GM18951 (cell line): ENCODE data around the gene TANC1.

Experiments
- POLR2A ChIP-seq: IDR thresholded peaks from 4 replicates; pipeline ENCODE4 v1.6.1; 2011; ENCODE audit warnings: mild to moderate bottlenecking; ENCODE audit not compliant: insufficient read length, insufficient read depth; ENCODE audit errors: extremely low read depth
- in situ Hi-C: fragments of 300-500 bp; cut with MboI; formaldehyde crosslinking; loops from one replicate; pipeline ENCODE4 v1.12.0; 2022; ENCODE audit warnings: low sequenced_read_pairs, mixed read lengths, inconsistent platforms; ENCODE audit not compliant: unreplicated experiment

Gene TANC1

DNA sequence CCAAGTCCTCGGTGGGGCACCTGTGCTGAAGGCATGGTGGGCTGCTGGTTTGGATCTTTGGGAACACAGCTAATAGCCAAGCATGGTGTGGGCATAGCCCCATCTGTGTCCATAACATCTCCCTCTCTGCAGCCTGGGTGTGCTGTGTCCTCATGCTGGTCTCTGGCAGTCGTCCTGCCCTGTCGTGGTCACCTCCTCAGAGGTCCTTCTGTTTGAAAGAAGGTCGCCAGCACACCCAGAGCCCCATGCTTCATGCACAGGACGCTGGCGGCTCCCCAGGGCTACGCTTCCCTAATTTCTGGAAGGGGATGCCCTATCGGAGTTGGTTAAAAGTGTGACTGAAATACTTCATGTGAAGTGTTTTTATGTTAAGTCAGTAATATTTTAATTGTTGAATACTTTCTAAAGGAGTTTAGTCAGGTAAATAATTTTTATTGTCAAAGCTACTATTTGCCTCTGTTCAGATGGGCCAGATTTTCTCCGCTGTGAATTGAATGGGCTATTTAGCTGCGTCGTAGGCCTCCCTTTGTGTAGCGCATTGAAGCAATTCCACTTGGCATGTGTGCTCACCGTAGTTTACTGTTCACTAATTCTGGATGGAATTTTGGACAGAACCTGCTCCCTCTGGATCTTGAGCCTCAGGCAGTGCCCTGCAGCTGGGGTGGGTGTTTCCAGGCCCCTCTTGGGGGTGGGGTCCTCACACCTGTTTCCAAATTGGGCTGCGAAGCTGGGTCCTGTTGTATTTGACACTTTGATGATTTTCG, 236.1 kb downstream of the TANC1 start:
- no peak for TF ChIP-seq POLR2A
- in situ Hi-C loops: no loop called here

DNA sequence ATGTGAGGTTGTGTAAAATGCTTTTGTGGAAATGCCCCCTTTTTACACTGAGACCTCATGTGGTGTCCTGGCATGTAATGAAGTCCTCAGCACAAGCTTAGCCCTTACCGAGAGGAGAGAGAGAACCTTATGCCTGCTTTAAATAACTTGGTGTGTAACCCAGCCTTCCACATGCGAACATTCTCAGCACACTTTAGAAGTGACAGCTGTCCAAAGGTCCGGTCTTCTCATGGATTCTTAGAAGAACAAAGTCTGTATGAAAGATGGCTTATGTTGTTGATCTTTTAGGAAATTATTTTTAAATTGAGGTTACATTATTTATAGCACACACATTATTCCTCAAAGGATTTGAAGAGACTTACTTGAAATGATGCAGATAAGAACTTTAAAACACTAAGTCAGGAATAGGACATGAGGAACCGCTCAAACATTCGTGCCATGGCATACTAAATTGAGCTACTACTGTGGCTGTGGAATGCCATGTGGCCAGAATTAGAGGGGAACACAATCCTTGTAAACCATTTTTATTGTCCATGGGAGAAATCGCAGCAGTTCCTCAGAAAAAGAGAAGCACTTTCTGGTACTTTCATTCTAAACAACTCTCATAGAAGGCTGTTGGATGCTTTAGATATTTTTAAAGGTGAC, 238.4 kb downstream of the TANC1 start:
- TF ChIP-seq POLR2A: no peak
- in situ Hi-C loops: no loop called here

DNA sequence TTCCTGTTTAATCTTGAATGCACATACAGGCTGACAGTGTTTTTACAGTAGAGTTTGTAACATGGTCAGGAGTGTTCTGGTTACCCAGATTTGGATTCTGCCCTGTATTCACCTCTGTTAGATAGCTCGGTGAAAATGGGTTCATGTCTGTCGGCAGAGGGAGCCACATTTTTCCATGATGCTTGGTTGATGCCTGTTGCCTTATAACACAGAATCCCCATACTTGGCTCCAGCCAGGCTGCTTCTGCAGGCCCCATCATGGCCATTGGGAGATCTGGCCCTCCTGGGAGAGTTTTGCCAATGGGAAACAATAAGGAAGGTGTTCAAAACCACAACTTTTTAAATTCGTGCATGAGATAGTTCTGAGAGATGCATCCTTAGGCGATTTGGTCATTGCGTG, 240.0 kb downstream of the TANC1 start:
- in situ Hi-C loops: no loop called here

DNA sequence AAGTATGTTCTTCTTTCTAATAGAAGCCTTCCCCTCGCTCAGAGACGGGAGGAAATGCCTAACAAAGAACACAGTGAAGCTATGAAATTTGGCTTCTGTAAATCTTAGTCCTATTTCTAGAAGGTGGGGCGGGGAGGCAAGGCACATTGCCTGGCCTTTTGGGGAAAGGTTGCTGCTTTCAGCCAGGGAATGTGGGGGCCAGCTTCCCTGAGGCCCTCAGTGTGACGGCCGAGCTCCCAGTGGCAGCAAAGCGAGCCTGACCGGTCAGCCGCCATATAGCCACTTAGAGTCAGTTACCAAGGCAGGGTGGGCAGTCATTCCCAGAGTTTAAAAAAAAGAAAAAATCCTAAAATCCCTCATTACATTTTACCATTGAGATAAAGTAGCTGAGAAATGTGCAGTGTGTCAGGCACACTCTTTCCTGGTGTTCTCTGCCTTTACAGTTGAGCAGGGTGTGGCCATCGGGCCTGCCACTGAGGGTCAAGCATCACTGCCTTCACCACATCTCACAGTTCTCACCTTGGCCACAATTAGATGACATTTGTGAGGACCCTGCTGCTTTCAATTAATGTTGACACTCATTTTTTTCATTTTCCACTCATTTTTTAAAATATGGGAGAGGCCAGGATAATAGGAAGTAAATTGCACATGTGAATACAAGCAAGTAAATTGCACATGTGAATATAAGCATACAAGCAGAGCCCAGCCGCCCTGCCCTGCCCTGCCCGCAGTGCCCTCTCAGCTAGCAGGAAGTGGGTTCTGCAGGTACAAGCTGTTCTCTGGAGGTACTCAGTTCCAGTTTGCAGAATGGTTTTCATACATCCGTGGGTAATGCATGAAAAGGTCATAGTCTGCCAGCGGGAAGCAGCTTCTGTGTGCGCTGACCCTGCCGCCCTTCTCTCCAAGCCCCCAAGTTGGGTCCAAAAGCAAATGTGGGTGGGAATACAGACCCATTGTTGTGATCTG, 241.2 kb downstream of the TANC1 start:
- in situ Hi-C loops: no loop called here
- no peak for TF ChIP-seq POLR2A

More for the DNA sequence above, 240.0 kb downstream of the TANC1 start:
- no peak for TF ChIP-seq POLR2A

- in situ Hi-C loops: no loop called here
- no peak for TF ChIP-seq POLR2A
Observed at GRCh38 chr2:159211447-159212396, 243.3 kb downstream of the TANC1 start.

GRCh38 chr2:159213296-159213695, 244.9 kb downstream of the TANC1 start:
- in situ Hi-C loops: no loop called here

GRCh38 chr2:159214325-159214865, 246.0 kb downstream of the TANC1 start:
- in situ Hi-C loops: no loop called here
- no peak for TF ChIP-seq POLR2A

More at GRCh38 chr2:159213296-159213695, 244.9 kb downstream of the TANC1 start:
- TF ChIP-seq POLR2A: no peak

DNA sequence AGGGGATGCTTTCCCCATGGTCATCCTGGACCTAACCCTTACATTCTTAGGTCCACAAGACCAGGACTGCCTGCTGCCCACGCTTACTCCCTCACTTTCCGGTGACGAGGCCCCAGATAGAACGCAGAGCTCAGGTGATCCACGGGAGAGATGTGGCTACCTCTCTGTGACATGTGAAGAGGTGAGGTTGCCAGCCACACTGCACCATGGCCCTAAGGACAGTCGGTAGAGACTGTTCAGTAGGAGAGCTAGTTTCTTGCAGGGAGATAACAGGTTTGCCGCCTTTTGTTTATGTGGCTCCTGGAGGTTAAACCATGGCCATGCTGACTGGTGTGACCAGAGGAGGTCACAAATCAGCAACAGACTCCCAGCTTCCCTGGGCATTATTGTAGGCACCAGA, 246.7 kb downstream of the TANC1 start:
- in situ Hi-C loops: no loop called here
- TF ChIP-seq POLR2A: no peak

GRCh38 chr2:159217676-159218075, 249.2 kb downstream of the TANC1 start:
- TF ChIP-seq POLR2A: no peak
- in situ Hi-C loops: no loop called here

- in situ Hi-C loops: no loop called here
- TF ChIP-seq POLR2A: no peak
Observed at GRCh38 chr2:159218389-159218788, 249.9 kb downstream of the TANC1 start.

DNA sequence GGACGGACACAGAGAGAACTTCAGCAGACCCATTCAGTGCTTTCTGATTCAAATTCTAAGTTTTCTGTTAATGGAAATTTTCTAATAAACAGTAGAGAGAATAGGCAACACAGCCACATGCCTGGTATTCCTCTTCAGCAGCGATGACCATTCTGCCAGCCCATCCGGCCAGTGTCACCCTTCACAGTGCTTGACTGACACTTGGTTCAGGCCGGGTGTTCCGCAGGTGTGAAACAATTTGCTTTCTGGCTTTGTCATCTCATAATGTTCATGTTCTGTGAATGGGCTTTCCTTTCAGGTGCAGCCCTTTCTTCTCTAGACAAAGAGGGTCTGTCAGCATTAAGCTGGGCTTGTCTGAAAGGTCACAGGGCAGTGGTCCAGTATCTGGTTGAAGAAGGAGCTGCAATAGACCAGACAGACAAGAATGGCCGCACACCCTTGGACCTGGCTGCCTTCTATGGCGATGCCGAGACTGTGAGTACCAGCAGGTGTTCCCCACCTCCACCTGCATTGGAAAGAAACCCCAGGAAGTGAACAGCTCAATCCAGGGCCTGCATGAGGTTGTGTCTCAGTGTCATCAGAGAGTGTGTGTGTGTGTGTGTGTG, 251.1 kb downstream of the TANC1 start:
- no peak for TF ChIP-seq POLR2A

More for the DNA sequence above, 251.1 kb downstream of the TANC1 start:
- in situ Hi-C loops: no loop called here
